BLaER1 treated with 17β-estradiol and CSF1 and Interleukin-3, amounts not matched to agents 10 nM and 100 nM (cell line): ENCODE results near the gene POU2F1.
A peak's percentile ranks its signal among the peaks of the same experiment; 100 is the strongest.

Experiments used
- H3K27ac ChIP-seq, 11 experiments: shearing (Covaris generic); formaldehyde crosslinking; 2 replicates each; pipeline ENCODE4 v1.8.1; 2022
- H3K27me3 ChIP-seq, 11 experiments: shearing (Covaris generic); formaldehyde crosslinking; 2 replicates each; pipeline ENCODE4 v1.8.1; 2022
- H3K36me3 ChIP-seq, 11 experiments: shearing (Covaris generic); formaldehyde crosslinking; 2 replicates each; pipeline ENCODE4 v1.8.1; 2022
- H3K4me1 ChIP-seq, 10 experiments: shearing (Covaris generic); formaldehyde crosslinking; 2 replicates each; pipeline ENCODE4 v1.8.1; 2022
- H3K4me2 ChIP-seq, 11 experiments: shearing (Covaris generic); formaldehyde crosslinking; 2 replicates each; pipeline ENCODE4 v1.8.1; 2022
- H3K4me3 ChIP-seq, 10 experiments: shearing (Covaris generic); formaldehyde crosslinking; 2 replicates each; pipeline ENCODE4 v1.8.1; 2022
- H3K9ac ChIP-seq, 11 experiments: shearing (Covaris generic); formaldehyde crosslinking; 2 replicates each; pipeline ENCODE4 v1.8.1; 2022
- H3K9me3 ChIP-seq, 11 experiments: shearing (Covaris generic); formaldehyde crosslinking; replicated peaks in 1 of 11; 2 replicates each; pipeline ENCODE4 v1.8.1; 2022
- H4K20me1 ChIP-seq, 11 experiments: shearing (Covaris generic); formaldehyde crosslinking; 2 replicates each; pipeline ENCODE4 v1.8.1; 2022
- Cebpa-rat ChIP-seq, 11 experiments: shearing (Covaris generic); IDR thresholded peaks; 2 replicates each; pipeline ENCODE4 v1.8.1; 2022

The POU2F1 gene

GRCh38 chr1:167330601-167331293 lies 110.1 kb downstream of the POU2F1 start:
- H4K20me1 ChIP-seq: peaks cover 0 to 10% (median 0%) of the 10 kb centered on the region in 11 experiments; a peak in 1 of 22 replicates
- H3K4me1 ChIP-seq: peaks cover 41 to 63% (median 56%) of the 10 kb centered on the region in 10 experiments
- H3K27me3 ChIP-seq: no peaks in the 10 kb centered on the region
- peaks cover 9 to 37% (median 29%) of the 10 kb centered on the region in 11 experiments; a peak in 20 of 22 replicates for H3K36me3 ChIP-seq
- H3K4me2 ChIP-seq: peak overlapping the region; percentile 70 to 97 (median 87); a peak in 21 of 22 replicates
- no peak for TF ChIP-seq Cebpa-rat (IDR thresholded peaks at IDR 0.05)
- peak overlapping the region in 7 of 11 experiments; percentile 14 to 85 (median 78); a peak in 10 of 22 replicates for H3K27ac ChIP-seq
- H3K4me3 ChIP-seq: peak overlapping the region in 8 of 10 experiments; percentile 58 to 67 (median 60); a peak in 15 of 20 replicates
- peak overlapping the region in 7 of 11 experiments; percentile 4 to 76 (median 73); a peak in 9 of 22 replicates for H3K9ac ChIP-seq
- peaks cover 9 to 36% (median 19%) of the 10 kb centered on the region in 11 experiments; a peak in 21 of 22 replicates for H3K9me3 ChIP-seq

- peak overlapping the region in 3 of 11 experiments; percentile 73 to 76 (median 75); a peak in 6 of 22 replicates for H3K9ac ChIP-seq
- TF ChIP-seq Cebpa-rat (IDR thresholded peaks at IDR 0.05): no peak
- peak overlapping the region; percentile 55 to 97 (median 87); a peak in 19 of 22 replicates for H3K4me2 ChIP-seq
- H3K4me3 ChIP-seq: peak overlapping the region in 8 of 10 experiments; percentile 9 to 67 (median 59); a peak in 10 of 20 replicates
- H3K4me1 ChIP-seq: peaks cover 41 to 63% (median 56%) of the 10 kb centered on the region in 10 experiments
- H3K27ac ChIP-seq: peak overlapping the region in 7 of 11 experiments; percentile 14 to 83 (median 30); a peak in 11 of 22 replicates
- peaks cover 15 to 38% (median 32%) of the 10 kb centered on the region in 11 experiments; a peak in 21 of 22 replicates for H3K36me3 ChIP-seq
- no peaks in the 10 kb centered on the region for H3K27me3 ChIP-seq
- peaks cover 6 to 36% (median 19%) of the 10 kb centered on the region in 11 experiments for H3K9me3 ChIP-seq
- peaks cover 0 to 10% (median 0%) of the 10 kb centered on the region in 11 experiments; a peak in 1 of 22 replicates for H4K20me1 ChIP-seq
These were observed 111.0 kb downstream of the POU2F1 start for GRCh38 chr1:167331650-167332049.

- Histone ChIP-seq H3K4me1 (peaks cover 36 to 58% (median 52%) of the 10 kb centered on the region in 10 experiments), H3K36me3 (peaks cover 22 to 46% (median 40%) of the 10 kb centered on the region in 11 experiments), H3K4me3 (peak overlapping the region in 3 of 10 experiments; percentile 60 to 67 (median 66); a peak in 6 of 20 replicates), H3K27ac (peak overlapping the region in 4 of 11 experiments; percentile 11 to 83 (median 37); a peak in 6 of 22 replicates), H3K9ac (peak overlapping the region in 2 of 11 experiments; percentile 75 to 76; a peak in 6 of 22 replicates), H3K4me2 (peak overlapping the region; percentile 67 to 97 (median 87)), H3K27me3 (no peaks in the 10 kb centered on the region), H3K9me3 (peaks cover 15 to 36% (median 26%) of the 10 kb centered on the region in 11 experiments), H4K20me1 (peaks cover 0 to 10% (median 0%) of the 10 kb centered on the region in 11 experiments; a peak in 1 of 22 replicates)
- TF ChIP-seq Cebpa-rat (IDR thresholded peaks at IDR 0.05): no peak
These were observed 111.8 kb downstream of the POU2F1 start for GRCh38 chr1:167332503-167332902.

GRCh38 chr1:167333124-167333523 lies 112.4 kb downstream of the POU2F1 start:
- TF ChIP-seq Cebpa-rat (IDR thresholded peaks at IDR 0.05): no peak
- peaks cover 33 to 60% (median 46%) of the 10 kb centered on the region in 10 experiments for H3K4me1 ChIP-seq
- peak overlapping the region in 9 of 11 experiments; percentile 1 to 90 (median 33); a peak in 12 of 22 replicates for H3K4me2 ChIP-seq
- H3K27ac ChIP-seq: no peak overlapping the region
- H3K9me3 ChIP-seq: peaks cover 21 to 42% (median 32%) of the 10 kb centered on the region in 11 experiments
- H3K9ac ChIP-seq: no peak overlapping the region
- H3K36me3 ChIP-seq: peaks cover 28 to 52% (median 46%) of the 10 kb centered on the region in 11 experiments
- H3K27me3 ChIP-seq: no peaks in the 10 kb centered on the region
- no peak overlapping the region for H3K4me3 ChIP-seq
- H4K20me1 ChIP-seq: peaks cover 0 to 10% (median 0%) of the 10 kb centered on the region in 11 experiments; a peak in 1 of 22 replicates

GRCh38 chr1:167333703-167334102 lies 113.0 kb downstream of the POU2F1 start:
- Histone ChIP-seq H3K27ac (no peak overlapping the region), H3K4me3 (no peak overlapping the region), H3K9me3 (peaks cover 21 to 48% (median 37%) of the 10 kb centered on the region in 11 experiments), H3K9ac (no peak overlapping the region), H3K36me3 (peaks cover 32 to 58% (median 52%) of the 10 kb centered on the region in 11 experiments), H3K27me3 (no peaks in the 10 kb centered on the region), H4K20me1 (peaks cover 0 to 10% (median 0%) of the 10 kb centered on the region in 11 experiments; a peak in 1 of 22 replicates), H3K4me2 (peak overlapping the region in 9 of 11 experiments; percentile 1 to 90 (median 33); a peak in 13 of 22 replicates), H3K4me1 (peaks cover 27 to 57% (median 40%) of the 10 kb centered on the region in 10 experiments)
- no peak for TF ChIP-seq Cebpa-rat (IDR thresholded peaks at IDR 0.05)

- Histone ChIP-seq H3K36me3 (peaks cover 31 to 86% (median 63%) of the 10 kb centered on the region in 11 experiments), H3K27me3 (no peaks in the 10 kb centered on the region), H3K9ac (no peak overlapping the region), H4K20me1 (no peaks in the 10 kb centered on the region), H3K4me1 (peaks cover 0 to 7% (median 0%) of the 10 kb centered on the region in 10 experiments; a peak in 3 of 20 replicates), H3K4me3 (no peak overlapping the region), H3K9me3 (peaks cover 21 to 52% (median 42%) of the 10 kb centered on the region in 11 experiments), H3K4me2 (no peak overlapping the region), H3K27ac (no peak overlapping the region)
- TF ChIP-seq Cebpa-rat (IDR thresholded peaks at IDR 0.05): no peak
These were observed 118.7 kb downstream of the POU2F1 start for GRCh38 chr1:167339405-167339804.

GRCh38 chr1:167342846-167343245 lies 122.2 kb downstream of the POU2F1 start:
- peaks cover 5 to 31% (median 21%) of the 10 kb centered on the region in 11 experiments; a peak in 20 of 22 replicates for H3K9me3 ChIP-seq
- no peak overlapping the region for H3K9ac ChIP-seq
- no peak for TF ChIP-seq Cebpa-rat (IDR thresholded peaks at IDR 0.05)
- H3K36me3 ChIP-seq: peaks cover 19 to 86% (median 58%) of the 10 kb centered on the region in 11 experiments; a peak in 21 of 22 replicates
- no peak overlapping the region for H3K27ac ChIP-seq
- H3K4me2 ChIP-seq: no peak overlapping the region
- no peaks in the 10 kb centered on the region for H4K20me1 ChIP-seq
- H3K4me1 ChIP-seq: peaks cover 0 to 5% (median 0%) of the 10 kb centered on the region in 10 experiments; a peak in 3 of 20 replicates
- no peak overlapping the region for H3K4me3 ChIP-seq
- no peaks in the 10 kb centered on the region for H3K27me3 ChIP-seq

- no peak for TF ChIP-seq Cebpa-rat (IDR thresholded peaks at IDR 0.05)
- Histone ChIP-seq H3K36me3 (peaks cover 8 to 75% (median 45%) of the 10 kb centered on the region in 11 experiments; a peak in 20 of 22 replicates), H4K20me1 (no peaks in the 10 kb centered on the region), H3K27ac (no peak overlapping the region), H3K4me3 (no peak overlapping the region), H3K9ac (no peak overlapping the region), H3K4me1 (no peaks in the 10 kb centered on the region; a peak in 1 of 20 replicates), H3K4me2 (no peak overlapping the region), H3K9me3 (peaks cover 0 to 19% (median 9%) of the 10 kb centered on the region in 11 experiments; a peak in 15 of 22 replicates), H3K27me3 (no peaks in the 10 kb centered on the region)
These were observed 123.4 kb downstream of the POU2F1 start for GRCh38 chr1:167344112-167344511.
